Hematopoietic multipotent progenitor cell treated with erythropoietin and hydrocortisone succinate and interleukin-3 and kit ligand, for 15 days (in vitro differentiated cells): Measurements from ENCODE around the gene DYNC1H1.
"Not testable (repeated sequence)": the region's sequence is repeated elsewhere in the genome, so short reads cannot be mapped to it uniquely, and the experiment has no call there.

ENCODE experiments used
- DNase-seq: peaks from one replicate; pipeline ENCODE4 v3.0.0-alpha.2; 2015; ENCODE audit warnings: low spot score

The DYNC1H1 gene

DNA sequence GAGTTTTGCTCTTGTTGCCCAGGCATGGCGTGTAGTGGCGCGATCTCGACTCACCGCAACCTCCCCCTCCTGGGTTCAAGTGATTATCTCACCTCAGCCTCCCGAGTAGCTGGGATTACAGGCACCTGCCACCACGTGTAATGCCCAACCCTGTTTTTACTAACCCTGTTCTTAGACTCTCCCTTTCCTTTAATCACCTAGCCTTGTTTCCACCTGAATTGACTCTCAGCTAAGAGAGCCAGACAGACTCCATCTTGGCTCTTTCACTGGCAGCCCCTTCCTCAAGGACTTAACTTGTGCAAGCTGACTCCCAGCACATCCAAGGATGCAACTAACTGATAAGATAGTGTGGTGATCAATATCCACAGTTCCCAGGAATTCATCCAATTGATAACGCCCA, 100.2 kb downstream of the DYNC1H1 start:
- DNase-seq = not testable (repeated sequence)

- DNase-seq = no peak
Measured at GRCh38 chr14:102066041-102066451, 101.7 kb downstream of the DYNC1H1 start.

- no peak for DNase-seq
Measured at GRCh38 chr14:102071283-102071998, 107.1 kb downstream of the DYNC1H1 start.

DNA sequence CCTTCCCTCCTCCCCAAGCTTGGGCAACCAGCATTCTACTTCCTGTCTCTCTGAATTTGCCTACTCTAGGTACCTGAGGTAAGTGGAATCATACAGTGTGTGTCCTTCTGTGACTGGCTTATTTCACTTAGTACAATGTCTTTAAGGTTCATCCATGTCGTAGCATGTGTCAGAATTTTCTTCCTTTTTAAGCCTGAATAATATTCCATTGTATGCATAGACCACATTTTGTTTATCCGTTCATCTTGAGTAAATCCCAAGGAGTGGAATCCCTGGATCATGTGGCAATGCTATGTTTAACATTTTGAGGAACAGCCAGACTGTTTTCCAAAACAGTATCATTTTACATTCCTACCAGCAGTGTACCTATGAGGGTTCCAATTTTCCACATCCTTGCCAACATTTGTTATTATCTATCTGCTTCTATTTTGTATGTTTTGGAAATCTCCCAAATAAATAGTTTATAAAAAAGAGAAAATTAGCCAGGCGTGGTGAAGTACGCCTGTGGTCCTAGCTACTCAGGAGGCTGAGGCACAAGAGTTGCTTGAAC, 110.1 kb downstream of the DYNC1H1 start:
- no peak for DNase-seq

DNA sequence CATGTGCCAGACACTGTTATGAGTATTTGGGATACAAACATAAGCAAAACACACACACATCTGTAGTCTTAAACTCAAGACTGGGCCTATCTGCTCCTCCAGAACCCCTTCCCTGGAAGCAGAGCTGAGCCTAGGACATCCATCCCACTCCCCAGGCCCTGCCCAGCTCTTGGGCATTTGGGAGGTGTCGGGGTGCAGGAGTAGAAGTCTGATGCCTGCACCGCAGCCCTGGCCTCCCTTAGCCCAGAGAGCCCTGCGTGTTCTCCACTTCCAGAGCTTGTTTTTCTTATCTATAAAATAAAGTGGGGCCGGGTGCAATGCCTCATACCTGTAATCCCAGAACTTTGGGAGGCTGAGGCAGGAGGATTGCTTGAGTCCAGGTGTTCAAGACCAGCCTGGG, 110.8 kb downstream of the DYNC1H1 start:
- no peak for DNase-seq

GRCh38 chr14:102077382-102077709, 113.0 kb downstream of the DYNC1H1 start:
- DNase-seq = no peak

DNA sequence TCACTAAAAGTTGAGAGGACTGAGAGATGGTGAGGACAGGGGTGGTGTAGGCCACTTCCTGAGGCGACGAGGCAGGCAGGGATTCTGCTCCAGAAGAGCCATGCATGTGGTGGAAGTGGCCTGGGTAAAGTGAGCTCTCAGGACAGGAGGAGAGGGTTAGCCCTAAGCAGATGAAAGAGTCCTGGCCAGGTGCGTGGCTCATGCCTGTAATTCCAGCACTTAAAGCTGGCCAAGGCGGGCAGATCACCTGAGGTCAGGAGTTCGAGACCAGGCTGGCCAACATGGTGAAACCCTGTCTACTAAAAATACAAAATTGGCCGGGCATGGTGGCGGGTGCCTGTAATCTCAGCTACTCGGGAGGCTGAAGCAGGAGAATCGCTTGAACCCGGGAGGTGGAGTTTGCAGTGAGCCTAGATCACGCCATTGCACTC, 114.0 kb downstream of the DYNC1H1 start:
- DNase-seq = not testable (repeated sequence)

GRCh38 chr14:102078831-102079699, 114.7 kb downstream of the DYNC1H1 start:
- no peak for DNase-seq

DNA sequence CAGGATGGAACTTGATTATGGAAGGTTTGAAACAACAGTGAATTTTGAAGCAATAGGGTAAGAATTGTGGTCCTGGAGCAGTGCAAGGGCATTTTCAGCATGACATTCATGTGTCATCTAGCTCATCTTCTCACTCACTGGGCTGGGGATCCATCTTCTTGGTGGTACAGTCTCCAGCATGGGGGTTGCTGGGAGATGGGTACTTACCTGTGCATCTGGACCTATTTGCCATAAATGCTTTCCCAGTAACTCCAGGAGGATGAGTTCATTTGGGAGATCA, 115.3 kb downstream of the DYNC1H1 start:
- DNase-seq = no peak

DNA sequence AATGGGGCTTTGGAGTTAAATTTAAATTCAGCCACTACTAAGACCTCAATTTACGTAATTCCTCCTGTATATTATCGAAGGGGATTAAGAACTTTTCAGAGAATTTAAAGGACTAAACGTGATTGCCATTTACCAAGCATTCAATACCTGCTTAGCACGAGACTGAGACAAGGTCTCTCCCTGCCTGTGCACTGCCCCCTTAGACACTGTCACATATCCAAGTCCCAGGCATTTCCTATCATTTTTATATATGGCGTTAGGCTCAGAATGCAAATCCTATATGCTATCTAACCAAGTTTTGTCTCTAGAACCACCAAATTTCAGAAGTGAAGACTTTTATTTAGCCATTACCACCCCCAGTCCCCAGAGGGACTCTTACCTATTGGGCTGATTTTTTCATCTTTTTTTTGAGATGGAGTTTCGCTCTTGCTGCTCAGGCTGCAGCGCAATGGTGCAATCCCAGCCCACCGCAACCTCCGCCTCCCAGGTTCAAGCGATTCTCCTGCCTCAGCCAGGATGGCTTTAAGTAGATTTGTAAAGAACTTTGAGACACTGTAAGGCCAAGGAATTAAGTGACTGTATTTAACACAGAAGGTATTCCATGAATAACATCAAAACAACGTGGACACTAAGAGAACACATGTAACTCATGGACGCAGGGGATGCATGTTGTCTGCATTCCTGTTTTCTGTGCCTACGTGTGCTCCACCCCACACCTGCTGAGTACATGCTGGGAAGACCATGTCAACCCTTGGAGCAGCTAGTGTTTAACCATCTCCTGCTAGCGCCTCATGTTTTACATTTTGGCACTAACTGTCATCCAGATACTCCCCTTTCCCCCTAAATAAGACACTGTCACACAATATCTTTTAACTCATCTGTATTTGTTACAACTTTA, 116.1 kb downstream of the DYNC1H1 start:
- no peak for DNase-seq

DNA sequence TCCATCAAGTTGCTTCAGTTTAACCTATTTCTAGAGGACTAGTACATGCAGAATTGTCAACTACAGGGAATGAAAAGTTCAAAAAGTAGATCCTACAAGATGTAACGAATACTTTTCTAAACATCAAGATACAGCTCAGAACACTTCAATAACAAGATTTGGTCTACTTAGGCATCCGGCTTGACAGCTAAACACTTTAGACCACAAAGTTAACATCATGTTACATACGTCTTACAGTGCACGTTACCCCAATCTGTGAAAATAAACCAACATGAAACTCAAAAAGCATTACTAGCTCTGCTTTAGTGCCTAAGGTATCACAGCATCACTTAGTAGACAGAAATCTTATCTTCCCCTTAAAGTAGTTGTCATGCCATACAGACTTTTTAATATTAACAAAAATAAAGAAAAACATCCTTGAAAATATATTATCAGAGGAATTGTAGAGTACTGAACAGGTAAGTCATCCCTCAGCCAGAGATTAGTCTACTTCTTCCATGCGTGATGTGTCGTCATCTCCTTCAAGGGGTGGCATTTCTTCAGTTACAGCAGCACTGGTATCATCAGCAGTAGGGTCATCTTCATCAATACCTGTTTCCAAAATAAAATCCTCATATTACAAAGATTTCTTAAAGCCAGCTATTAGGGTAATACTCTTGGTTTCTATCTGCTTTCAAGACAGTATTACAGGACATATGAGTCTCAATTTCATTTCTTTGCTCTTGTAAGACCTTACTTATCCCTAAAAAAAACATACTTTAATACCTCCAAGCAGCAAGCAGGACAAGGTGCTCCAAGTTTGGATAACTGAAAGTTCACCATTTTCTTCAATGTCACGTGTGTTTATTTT, 117.1 kb downstream of the DYNC1H1 start:
- DNase-seq = no peak

DNA sequence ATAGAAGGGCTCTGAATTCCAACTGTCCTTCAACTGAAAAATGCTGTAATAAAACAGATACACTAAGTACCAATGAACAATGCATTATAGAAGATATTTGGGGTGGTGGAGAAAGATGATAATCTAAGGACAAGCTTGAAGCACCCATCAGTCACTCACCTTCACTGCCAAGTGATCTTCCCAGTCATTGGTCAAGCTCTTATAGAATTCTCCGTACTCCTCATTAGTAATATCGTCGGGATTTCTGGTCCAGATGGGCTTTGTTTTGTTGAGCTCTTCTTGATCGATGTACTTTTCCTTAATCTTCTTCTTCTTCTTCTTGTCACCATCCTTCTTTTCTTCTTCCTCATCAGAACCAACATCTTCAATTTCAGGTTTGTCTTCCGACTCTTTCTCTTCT, 120.1 kb downstream of the DYNC1H1 start:
- not testable (repeated sequence) for DNase-seq

DNA sequence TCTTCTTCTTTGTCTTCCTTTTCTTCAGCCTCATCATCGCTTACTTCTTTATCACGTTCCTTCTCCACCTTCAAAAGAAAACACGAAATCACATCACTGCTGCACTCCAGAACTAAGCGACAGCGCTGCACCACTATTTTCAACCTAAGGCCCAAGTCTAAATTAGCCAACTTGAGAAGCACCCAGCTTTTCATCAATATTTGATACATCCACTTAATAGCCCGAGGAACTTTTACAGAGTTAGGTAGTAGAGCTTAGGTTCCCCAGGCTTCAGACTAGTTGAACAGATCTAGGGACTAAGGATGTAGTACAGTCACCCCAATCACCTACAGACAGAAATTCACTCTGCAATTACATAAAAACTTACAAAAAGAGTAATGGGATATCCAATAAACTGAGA, 120.6 kb downstream of the DYNC1H1 start:
- no peak for DNase-seq

- DNase-seq = peak; percentile 54
Measured at GRCh38 chr14:102085488-102085887, 121.1 kb downstream of the DYNC1H1 start.

DNA sequence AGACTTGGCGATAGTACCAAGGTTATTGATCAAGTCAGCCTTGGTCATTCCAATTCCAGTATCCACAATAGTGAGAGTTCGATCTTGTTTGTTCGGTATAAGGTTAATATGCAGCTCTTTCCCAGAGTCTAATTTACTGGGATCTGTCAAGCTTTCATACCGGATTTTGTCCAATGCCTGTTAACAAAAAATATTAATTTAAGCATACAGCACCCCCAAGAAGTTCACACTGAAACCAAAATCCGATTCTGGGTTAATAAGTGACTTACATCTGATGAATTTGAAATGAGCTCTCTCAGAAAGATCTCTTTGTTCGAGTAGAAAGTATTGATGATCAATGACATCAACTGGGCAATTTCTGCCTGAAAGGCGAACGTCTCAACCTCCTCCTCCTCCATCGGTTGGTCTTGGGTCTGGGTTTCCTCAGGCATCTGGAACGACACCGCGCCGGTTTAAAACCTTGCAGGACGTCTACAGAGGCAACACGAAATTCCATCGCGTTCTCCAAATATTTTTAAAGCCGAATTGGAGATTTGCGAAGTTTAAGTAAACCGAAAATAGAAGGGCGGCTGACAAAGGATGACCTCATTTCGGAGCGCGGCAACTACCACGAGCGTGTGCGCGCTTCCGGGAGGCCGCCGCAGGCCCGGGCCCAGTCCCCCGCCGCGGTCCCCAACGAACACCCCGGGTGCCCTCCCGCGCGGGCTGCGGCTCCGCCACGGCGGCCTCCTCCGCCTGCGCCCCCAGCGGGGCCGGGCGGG, 121.8 kb downstream of the DYNC1H1 start:
- peak; percentile 60 for DNase-seq

- DNase-seq = no peak
Measured at GRCh38 chr14:102086709-102086971, 122.3 kb downstream of the DYNC1H1 start.

DNA sequence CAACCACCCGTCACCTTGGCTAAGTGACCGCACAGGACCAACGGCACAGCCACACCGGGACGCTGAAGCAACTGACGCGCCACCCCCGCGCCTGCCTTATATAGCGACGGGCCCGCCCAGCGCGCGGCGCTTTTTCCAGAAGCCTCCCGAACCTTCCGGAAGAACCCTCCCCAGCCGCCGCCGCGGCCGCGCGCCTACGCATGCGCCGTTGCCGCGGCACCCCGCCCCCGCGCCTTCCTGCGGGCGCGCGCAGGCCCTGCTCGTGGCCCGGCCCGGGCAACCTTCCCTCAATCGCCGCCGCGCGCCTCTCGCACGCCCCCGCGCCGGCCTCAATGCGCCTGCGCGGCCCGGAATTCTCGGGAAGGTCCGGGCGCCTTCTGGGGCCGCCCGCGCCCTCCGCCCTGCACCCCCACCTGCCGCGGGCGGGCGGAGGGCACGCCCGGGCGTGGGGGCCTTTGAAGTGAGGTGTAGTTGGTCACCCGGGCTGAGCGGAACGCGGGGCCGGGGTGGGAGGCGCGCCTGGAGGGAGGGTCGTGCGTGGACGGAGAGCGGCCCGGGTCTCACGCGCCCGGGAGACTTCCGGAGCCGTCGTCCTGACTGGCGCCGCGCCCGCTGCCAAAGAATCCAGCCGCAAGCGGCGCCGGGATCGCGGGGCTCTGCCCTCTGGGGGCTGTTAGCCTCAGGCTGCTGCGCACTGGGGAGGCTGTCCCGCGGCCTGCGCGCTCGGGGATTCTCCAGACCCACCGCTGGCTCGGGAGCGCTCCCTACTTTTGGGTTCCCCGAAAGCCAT, 122.8 kb downstream of the DYNC1H1 start, which contains the start of gene HSP90AA1:
Gene HSP90AA1, minus strand, starts transcription at position 73 of the 790 bp plus-strand sequence. CDS start 666 bp downstream, outside the sequence.
- DNase-seq = peak; percentile 93

GRCh38 chr14:102087762-102088011, 123.3 kb downstream of the DYNC1H1 start:
- DNase-seq = no peak

GRCh38 chr14:102088012-102088792, 123.8 kb downstream of the DYNC1H1 start:
- DNase-seq = no peak
